Measurements from ENCODE around the gene ARHGAP42.

DNA sequence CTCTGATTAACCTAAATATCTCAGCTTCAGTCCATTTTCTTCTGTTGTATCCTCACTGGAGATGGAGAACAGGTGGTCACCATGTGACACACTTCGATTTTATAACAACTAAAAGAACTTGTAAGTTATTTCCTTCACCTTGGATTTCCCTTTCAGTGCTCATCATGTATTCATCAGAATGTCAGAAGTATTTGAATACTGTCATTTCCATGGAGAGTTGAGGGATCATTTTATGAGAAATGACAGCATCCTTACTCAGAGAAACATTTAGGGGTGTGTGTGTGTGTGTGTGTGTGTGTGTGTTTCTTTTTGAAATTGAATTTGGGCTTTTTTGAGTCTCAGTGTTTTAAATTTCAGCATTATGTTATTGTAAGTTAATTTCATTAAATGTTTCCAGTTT lies 205.8 kb downstream of the ARHGAP42 start:
- TF ChIP-seq EZH2 (IDR thresholded peaks at IDR 0.05; ENCODE audit: borderline replicate concordance, low read length) = no peak
- TF ChIP-seq, protein P1, sequence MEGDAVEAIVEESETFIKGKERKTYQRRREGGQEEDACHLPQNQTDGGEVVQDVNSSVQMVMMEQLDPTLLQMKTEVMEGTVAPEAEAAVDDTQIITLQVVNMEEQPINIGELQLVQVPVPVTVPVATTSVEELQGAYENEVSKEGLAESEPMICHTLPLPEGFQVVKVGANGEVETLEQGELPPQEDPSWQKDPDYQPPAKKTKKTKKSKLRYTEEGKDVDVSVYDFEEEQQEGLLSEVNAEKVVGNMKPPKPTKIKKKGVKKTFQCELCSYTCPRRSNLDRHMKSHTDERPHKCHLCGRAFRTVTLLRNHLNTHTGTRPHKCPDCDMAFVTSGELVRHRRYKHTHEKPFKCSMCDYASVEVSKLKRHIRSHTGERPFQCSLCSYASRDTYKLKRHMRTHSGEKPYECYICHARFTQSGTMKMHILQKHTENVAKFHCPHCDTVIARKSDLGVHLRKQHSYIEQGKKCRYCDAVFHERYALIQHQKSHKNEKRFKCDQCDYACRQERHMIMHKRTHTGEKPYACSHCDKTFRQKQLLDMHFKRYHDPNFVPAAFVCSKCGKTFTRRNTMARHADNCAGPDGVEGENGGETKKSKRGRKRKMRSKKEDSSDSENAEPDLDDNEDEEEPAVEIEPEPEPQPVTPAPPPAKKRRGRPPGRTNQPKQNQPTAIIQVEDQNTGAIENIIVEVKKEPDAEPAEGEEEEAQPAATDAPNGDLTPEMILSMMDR (IDR thresholded peaks at IDR 0.05; ENCODE audit: low read length) = no peak

All from OCI-LY1 (cell line).